B cell (primary cell): ENCODE results near the gene HOXD9. TPM values are rescaled to one million over a fixed set of nuclear protein-coding genes. Genes with fewer than 3 reads are reported as not detected.

Experiments used
- ATAC-seq: fragments of 200-7000 bp; cut with Tn5 transposase; one replicate; pipeline ENCODE4 v1.10.0; 2021; ENCODE audit warnings: low read depth, mild to moderate bottlenecking, moderate number of reproducible peaks, moderate library complexity
- CTCF ChIA-PET: fragments of 350-600 bp; sonication (Branson Sonifier 250); formaldehyde crosslinking; loops from one replicate; lab custom pipeline; 2021; ENCODE audit warnings: antibody characterized with exemption, inconsistent platforms; lab: Charles Lee
- POLR2A ChIA-PET: fragments of 350-600 bp; sonication (Branson Sonifier 250); formaldehyde crosslinking; loops from one replicate; lab custom pipeline; 2021; ENCODE audit warnings: antibody characterized with exemption; lab: Charles Lee
- DNase-seq: peaks from one replicate; pipeline ENCODE4 v3.0.0; 2013
- H2AFZ ChIP-seq: 2 replicates; pipeline ENCODE4 v1.6.1; 2012; ENCODE audit warnings: mild to moderate bottlenecking, low read depth, low read length; ENCODE audit not compliant: insufficient read depth, poor library complexity, severe bottlenecking
- H3K27ac ChIP-seq, 2 donors: 1 replicate in 1 of 2; 2 replicates in 1 of 2; pipeline ENCODE4 v1.5.1; 2012 to 2013; ENCODE audit warnings: low read length in 2 of 2, mild to moderate bottlenecking in 2 of 2, moderate library complexity in 1 of 2
- H3K27me3 ChIP-seq, 4 experiments: fragments of 200-600 bp in 1 of 4; sonication (generic) in 1 of 4; replicated peaks in 1 of 4; 1 replicate in 2 of 4; 2 replicates in 2 of 4; pipeline versions ENCODE4 v1.6.1 to v1.7.0; 2013 to 2016; ENCODE audit warnings: low read length in 3 of 4, mild to moderate bottlenecking in 2 of 4, mixed read lengths in 1 of 4, moderate library complexity in 1 of 4; ENCODE audit not compliant: insufficient read depth in 4 of 4, control insufficient read depth in 3 of 4; ENCODE audit errors: control extremely low read depth in 1 of 4
- H3K36me3 ChIP-seq, 2 experiments: replicated peaks in 1 of 2; 1 replicate in 1 of 2; 2 replicates in 1 of 2; pipeline versions ENCODE4 v1.6.1 to v1.7.1; 2013; ENCODE audit warnings: low read length in 1 of 2; ENCODE audit not compliant: insufficient read depth in 2 of 2, control insufficient read depth in 1 of 2; ENCODE audit errors: control extremely low read depth in 1 of 2, extremely low read depth in 1 of 2
- H3K4me1 ChIP-seq, 2 donors: fragments of 200-600 bp in 1 of 2; sonication (generic) in 1 of 2; 1 replicate in 1 of 2; 2 replicates in 1 of 2; pipeline versions ENCODE4 v1.5.1 to v1.6.1; 2013 to 2017; ENCODE audit warnings: low read length in 2 of 2; ENCODE audit not compliant: control insufficient read depth in 2 of 2, insufficient read depth in 2 of 2
- H3K4me2 ChIP-seq: replicated peaks from 2 replicates; pipeline ENCODE3; 2012; ENCODE audit warnings: mild to moderate bottlenecking, low read depth, low read length; ENCODE audit not compliant: poor library complexity, severe bottlenecking
- H3K4me3 ChIP-seq, 5 experiments: fragments of 200-600 bp in 1 of 5; sonication (generic) in 1 of 5; 1 replicate in 3 of 5; 2 replicates in 2 of 5; pipeline versions ENCODE4 v1.5.1 to v1.7.0; 2011 to 2016; ENCODE audit warnings: low read length in 4 of 5, mild to moderate bottlenecking in 4 of 5, low read depth in 2 of 5, control low read depth in 1 of 5, moderate library complexity in 1 of 5; ENCODE audit not compliant: insufficient read depth in 1 of 5; ENCODE audit errors: control extremely low read depth in 1 of 5, extremely low read depth in 1 of 5
- H3K79me2 ChIP-seq: fragments of 200-600 bp; sonication (generic); one replicate; pipeline ENCODE4 v1.6.0; 2016; ENCODE audit warnings: low read length; ENCODE audit not compliant: control insufficient read depth, insufficient read depth
- H3K9ac ChIP-seq: fragments of 200-600 bp; sonication (generic); 2 replicates; pipeline ENCODE4 v1.6.1; 2017; ENCODE audit warnings: mild to moderate bottlenecking, low read length, moderate library complexity
- H3K9me3 ChIP-seq, 3 donors: one replicate each; pipeline versions ENCODE4 v1.6.1 to v1.7.1; 2013; ENCODE audit warnings: low read length in 2 of 3; ENCODE audit not compliant: control insufficient read depth in 2 of 3, insufficient read depth in 1 of 3; ENCODE audit errors: control extremely low read depth in 1 of 3
- H4K20me1 ChIP-seq: 2 replicates; pipeline ENCODE4 v1.6.0; 2012; ENCODE audit warnings: mild to moderate bottlenecking, low read length; ENCODE audit not compliant: insufficient read depth, control insufficient read depth, poor library complexity, severe bottlenecking
- H3K27ac Mint-ChIP-seq: one replicate; pipeline ENCODE4 v1.8.0; 2021; ENCODE audit warnings: mixed read lengths
- H3K27me3 Mint-ChIP-seq: one replicate; pipeline ENCODE4 v1.8.0; 2021; ENCODE audit warnings: mixed read lengths
- H3K4me1 Mint-ChIP-seq: one replicate; pipeline ENCODE4 v1.8.0; 2021; ENCODE audit warnings: mixed read lengths
- H3K4me3 Mint-ChIP-seq: one replicate; pipeline ENCODE4 v1.8.0; 2021; ENCODE audit warnings: mixed read lengths
- H3K9me3 Mint-ChIP-seq: one replicate; pipeline ENCODE4 v1.8.0; 2022; ENCODE audit warnings: mixed read lengths; ENCODE audit not compliant: insufficient read depth
- CTCF ChIP-seq: fragments of 200-600 bp; IDR thresholded peaks from one replicate; pipeline ENCODE4 v1.8.0; 2022; ENCODE audit warnings: antibody characterized with exemption, mild to moderate bottlenecking
- EZH2 ChIP-seq: IDR thresholded peaks from 2 replicates; pipeline ENCODE4 v1.6.1; 2012; ENCODE audit warnings: borderline replicate concordance, low read depth, mild to moderate bottlenecking, moderate library complexity, low read length; ENCODE audit not compliant: insufficient read depth, poor library complexity, severe bottlenecking
- WGBS: methylation state at CpG from one replicate; pipeline ENCODE4 v1.1.5; 2013; ENCODE audit warnings: missing lambda C conversion rate; ENCODE audit not compliant: insufficient coverage; 5-methylcytosine and 5-hydroxymethylcytosine counted together
- intact Hi-C: fragments of 100-400 bp; cut with micrococcal nuclease; formaldehyde crosslinking; loops from one replicate; pipeline ENCODE4 v1.10.0; 2022
- polyA plus RNA-seq: library from polyadenylated mRNA; depleted of rRNA; stranded (reverse); fragments of >200 nt; gene quantifications from 2 replicates; pipeline ENCODE4 v1.2.3, GENCODE V29; 2012
- total RNA-seq, 2 donors: library from RNA; stranded (reverse); fragments of 120-200 nt in 1 of 2; gene quantifications; 1 replicate in 1 of 2; 2 replicates in 1 of 2; pipeline versions ENCODE4 v1.2.3 to v1.2.4, GENCODE V29; 2013 to 2022

The HOXD9 gene
- total and polyA plus RNA-seq, 2 donors (not counting 1 experiment from before 2014, with no cell fraction given) = not detected

- Histone ChIP-seq H3K4me1 (peaks cover 5 to 35% of the 10 kb centered on the region in 2 donors), H3K36me3 (no peaks in the 10 kb centered on the region), H3K4me3 (peak overlapping the region in 2 of 5 experiments; percentile 26 to 33), H2AFZ (peak overlapping the region; percentile 40), H3K9me3 (peaks cover 0 to 51% (median 0%) of the 10 kb centered on the region in 3 donors), H3K79me2 (no peaks in the 10 kb centered on the region), H3K9ac (peak overlapping the region; percentile 26), H3K27me3 (peaks cover 0 to 94% (median 75%) of the 10 kb centered on the region in 4 experiments), H3K4me2 (peak overlapping the region; percentile 72), H3K27ac (no peak overlapping the region), H4K20me1 (no peaks in the 10 kb centered on the region)
- Mint-ChIP-seq H3K9me3 (peaks cover 2% of the 10 kb centered on the region), H3K4me1 (peaks cover 11% of the 10 kb centered on the region), H3K27ac (no peak overlapping the region), H3K27me3 (peaks cover 78% of the 10 kb centered on the region), H3K4me3 (peak overlapping the region; percentile 54)
- TF ChIP-seq EZH2 (peak; percentile 92), CTCF (no peak)
- intact Hi-C loops = no loop called here
- POLR2A ChIA-PET = no interaction called here
- WGBS = 8% methylated on average over 43 of the region's 47 CpGs
- DNase-seq = no peak
- ATAC-seq = no peak
- CTCF ChIA-PET = interaction anchor here (1.2 kb wide), 1 partner anchor 333 kb away, joined by 3 read pairs; no protein-coding TSS in a partner anchor
These were observed 352 bp upstream of the HOXD9 start for GRCh38 chr2:176122052-176122682.

GRCh38 chr2:176123411-176124109 lies 1.0 kb downstream of the HOXD9 start:
- peak overlapping the region; percentile 72 for H3K4me2 ChIP-seq
- peaks cover 0 to 45% (median 0%) of the 10 kb centered on the region in 3 donors for H3K9me3 ChIP-seq

More at GRCh38 chr2:176123411-176124109, 1.0 kb downstream of the HOXD9 start:
- DNase-seq (no peak), ATAC-seq (no peak)
- Histone ChIP-seq H3K79me2 (no peaks in the 10 kb centered on the region), H3K27me3 (peaks cover 0 to 91% (median 73%) of the 10 kb centered on the region in 4 experiments), H3K4me3 (no peak overlapping the region), H3K27ac (no peak overlapping the region), H3K36me3 (no peaks in the 10 kb centered on the region), H4K20me1 (no peaks in the 10 kb centered on the region), H3K9ac (no peak overlapping the region), H3K4me1 (peaks cover 9 to 38% of the 10 kb centered on the region in 2 donors), H2AFZ (no peak overlapping the region)
- WGBS = 14% methylated on average over 35 of the region's 40 CpGs
- intact Hi-C loops = no loop called here
- CTCF ChIA-PET = interaction anchor here (1.2 kb wide), 1 partner anchor 331 kb away, joined by 3 read pairs; no protein-coding TSS in a partner anchor
- POLR2A ChIA-PET = no interaction called here
- TF ChIP-seq CTCF (no peak), EZH2 (no peak)
- Mint-ChIP-seq H3K4me3 (peak overlapping the region; percentile 26), H3K27me3 (peaks cover 80% of the 10 kb centered on the region), H3K27ac (no peak overlapping the region), H3K4me1 (peaks cover 20% of the 10 kb centered on the region), H3K9me3 (peaks cover 2% of the 10 kb centered on the region)
